ENCODE results near the gene XDH. TPM values are rescaled to one million over a fixed set of nuclear protein-coding genes. Genes with fewer than 3 reads are reported as not detected.

XDH gene
- total and polyA plus RNA-seq, 9 of the 15 experiments (the other 6 are each of a cell fraction or from before 2014, with no cell fraction given): 0.04 to 0.06 TPM; not detected in 7

DNA sequence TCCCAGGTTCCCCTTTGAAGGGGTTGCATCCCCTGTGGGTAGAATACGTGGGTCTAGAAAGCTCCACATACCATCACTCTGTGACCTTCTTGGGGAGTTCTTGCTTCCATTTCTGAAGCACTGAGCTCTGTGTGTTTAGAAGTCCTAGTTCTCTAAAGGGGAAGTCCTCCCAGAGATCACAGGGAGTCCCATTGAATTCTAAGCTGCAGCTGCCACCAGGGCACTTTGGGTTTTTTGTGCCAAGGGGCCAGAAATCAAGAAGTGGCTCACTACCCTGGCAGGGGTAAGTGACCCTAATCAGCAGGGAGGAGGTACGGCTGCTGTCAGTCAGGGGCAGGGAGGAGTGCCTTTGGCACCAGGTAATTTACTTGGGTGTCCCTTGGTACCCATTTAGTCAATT, 109.7 kb downstream of the XDH start:
- ChIA-PET CTCF (ENCODE audit: low intra/inter-chr PET ratio) (no interaction called here), POLR2A (interaction anchor here (0.9 to 1.1 kb wide), 2 partner anchors 9 to 18 kb away, joined by 3 read pairs; no protein-coding TSS in a partner anchor)
- no peaks in the 10 kb centered on the region; the same call in 1 of the 2 replicates for H4K20me1 ChIP-seq (replicated peaks; ENCODE audit: control insufficient read depth, insufficient read depth, low read length)
- TF ChIP-seq DACH1 (IDR thresholded peaks at IDR 0.05; ENCODE audit: partially characterized antibody): no peak
- no peak for TF ChIP-seq XRCC3 (IDR thresholded peaks at IDR 0.05)
- H3K4me3 ChIP-seq: no peak overlapping the region
- H3K9me1 ChIP-seq (ENCODE audit: control insufficient read depth, insufficient read depth, low read length): no peaks in the 10 kb centered on the region
- 0% methylated on average over 2 of the region's 2 CpGs for WGBS (ENCODE audit: insufficient coverage, low coverage, missing lambda C conversion rate)
- no peak overlapping the region for H3K27ac ChIP-seq (ENCODE audit: extremely low read depth, low read depth, low read length)
- H3K79me2 ChIP-seq (ENCODE audit: control insufficient read depth, insufficient read depth, low read length): no peaks in the 10 kb centered on the region
- ATAC-seq: no peak
- H3K36me3 ChIP-seq (ENCODE audit: control insufficient read depth, insufficient read depth, low read length): no peaks in the 10 kb centered on the region
- in situ Hi-C loops (cut with MboI) (no loop called here), intact Hi-C loops (cut with micrococcal nuclease) (no loop called here)
- H3K4me2 ChIP-seq (ENCODE audit: insufficient read depth, low read length): no peak overlapping the region
- no peak overlapping the region for H3K9ac ChIP-seq (ENCODE audit: insufficient read depth in 1 of 2, low read depth in 2 of 2, low read length in 2 of 2)
- no peaks in the 10 kb centered on the region for H3K4me1 ChIP-seq (replicated peaks in 1 of 2; ENCODE audit: control insufficient read depth in 2 of 2, insufficient read depth in 2 of 2, low read length in 2 of 2)
- no peak overlapping the region for H2AFZ ChIP-seq (ENCODE audit: low read depth, low read length)
- no peaks in the 10 kb centered on the region for H3K9me3 ChIP-seq (replicated peaks; ENCODE audit: control insufficient read depth, insufficient read depth, low read depth, low read length)
- no peaks in the 10 kb centered on the region for H3K27me3 ChIP-seq (ENCODE audit: control insufficient read depth in 2 of 2, insufficient read depth in 2 of 2, low read length in 2 of 2)
- FAIRE-seq: no peak
- no TSS peak for BruUV-seq (replicated peaks)
- DNase-seq (ENCODE audit: extremely low read depth in 1 of 4, low spot score in 3 of 4): no peak

DNA sequence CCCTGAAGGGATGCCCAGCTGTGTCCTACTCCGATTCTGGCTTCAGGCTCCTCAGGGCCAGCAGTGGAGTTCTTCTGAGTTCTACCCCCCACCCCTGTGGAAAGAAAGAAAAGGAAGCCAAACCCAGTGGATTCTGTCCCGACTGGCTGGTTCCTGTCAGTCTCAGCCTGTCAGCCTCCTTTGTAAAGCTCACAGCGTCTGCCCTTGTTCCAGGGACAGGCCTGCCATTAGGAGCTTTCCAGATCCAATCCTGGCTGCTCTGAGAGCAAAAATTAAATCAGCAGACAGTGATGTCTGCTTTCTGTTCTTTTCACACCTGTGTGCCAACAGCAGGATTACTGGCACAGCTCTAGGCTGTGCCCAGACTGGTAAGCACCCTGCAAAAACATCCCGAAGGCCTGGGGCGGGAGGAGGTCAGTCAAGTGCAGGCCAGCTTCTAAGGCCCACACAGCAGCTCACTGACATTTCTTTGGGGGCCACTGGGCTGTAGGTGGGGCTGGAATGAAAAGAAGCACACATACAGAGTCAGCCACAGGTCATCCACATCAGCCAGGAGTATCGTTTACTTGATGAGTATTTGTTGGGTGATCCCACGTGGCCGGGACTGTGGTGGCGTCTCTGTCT, 111.5 kb downstream of the XDH start:
- ATAC-seq: no peak
- H3K4me2 ChIP-seq (ENCODE audit: insufficient read depth, low read length): no peak overlapping the region
- 2% methylated on average over 9 of the region's 9 CpGs for WGBS (ENCODE audit: insufficient coverage, low coverage, missing lambda C conversion rate)
- in situ Hi-C loops (cut with MboI): no loop called here
- H3K4me3 ChIP-seq: no peak overlapping the region
- H3K27me3 ChIP-seq (ENCODE audit: control insufficient read depth in 2 of 2, insufficient read depth in 2 of 2, low read length in 2 of 2): no peaks in the 10 kb centered on the region
- ChIA-PET POLR2A (interaction anchor here (0.6 kb wide), 1 partner anchor 507 kb away, joined by 6 read pairs; no protein-coding TSS in a partner anchor), CTCF (ENCODE audit: low intra/inter-chr PET ratio) (no interaction called here)
- no peaks in the 10 kb centered on the region for H3K4me1 ChIP-seq (replicated peaks in 1 of 2; ENCODE audit: control insufficient read depth in 2 of 2, insufficient read depth in 2 of 2, low read length in 2 of 2)
- no peaks in the 10 kb centered on the region for H3K79me2 ChIP-seq (ENCODE audit: control insufficient read depth, insufficient read depth, low read length)
- no peak overlapping the region for H3K9ac ChIP-seq (ENCODE audit: insufficient read depth in 1 of 2, low read depth in 2 of 2, low read length in 2 of 2)
- intact Hi-C loops (cut with micrococcal nuclease): no loop called here
- H3K36me3 ChIP-seq (ENCODE audit: control insufficient read depth, insufficient read depth, low read length): no peaks in the 10 kb centered on the region
- no peak overlapping the region for H2AFZ ChIP-seq (ENCODE audit: low read depth, low read length)
- H4K20me1 ChIP-seq (replicated peaks; ENCODE audit: control insufficient read depth, insufficient read depth, low read length): no peaks in the 10 kb centered on the region; the same call in 1 of the 2 replicates
- no peak for FAIRE-seq
- no peaks in the 10 kb centered on the region for H3K9me3 ChIP-seq (replicated peaks; ENCODE audit: control insufficient read depth, insufficient read depth, low read depth, low read length)
- H3K9me1 ChIP-seq (ENCODE audit: control insufficient read depth, insufficient read depth, low read length): no peaks in the 10 kb centered on the region
- BruUV-seq (replicated peaks): no TSS peak
- H3K27ac ChIP-seq (ENCODE audit: extremely low read depth, low read depth, low read length): no peak overlapping the region
- no peak for DNase-seq (ENCODE audit: extremely low read depth in 1 of 4, low spot score in 3 of 4)
- no peak for TF ChIP-seq PTRF (tag; IDR thresholded peaks at IDR 0.05)
- TF ChIP-seq, protein P1, sequence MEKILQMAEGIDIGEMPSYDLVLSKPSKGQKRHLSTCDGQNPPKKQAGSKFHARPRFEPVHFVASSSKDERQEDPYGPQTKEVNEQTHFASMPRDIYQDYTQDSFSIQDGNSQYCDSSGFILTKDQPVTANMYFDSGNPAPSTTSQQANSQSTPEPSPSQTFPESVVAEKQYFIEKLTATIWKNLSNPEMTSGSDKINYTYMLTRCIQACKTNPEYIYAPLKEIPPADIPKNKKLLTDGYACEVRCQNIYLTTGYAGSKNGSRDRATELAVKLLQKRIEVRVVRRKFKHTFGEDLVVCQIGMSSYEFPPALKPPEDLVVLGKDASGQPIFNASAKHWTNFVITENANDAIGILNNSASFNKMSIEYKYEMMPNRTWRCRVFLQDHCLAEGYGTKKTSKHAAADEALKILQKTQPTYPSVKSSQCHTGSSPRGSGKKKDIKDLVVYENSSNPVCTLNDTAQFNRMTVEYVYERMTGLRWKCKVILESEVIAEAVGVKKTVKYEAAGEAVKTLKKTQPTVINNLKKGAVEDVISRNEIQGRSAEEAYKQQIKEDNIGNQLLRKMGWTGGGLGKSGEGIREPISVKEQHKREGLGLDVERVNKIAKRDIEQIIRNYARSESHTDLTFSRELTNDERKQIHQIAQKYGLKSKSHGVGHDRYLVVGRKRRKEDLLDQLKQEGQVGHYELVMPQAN (IDR thresholded peaks at IDR 0.05; ENCODE audit: borderline replicate concordance): no peak
- TF ChIP-seq BRCA1 (IDR thresholded peaks at IDR 0.05): no peak
- no peak for TF ChIP-seq BRCA1 (CRISPR knock-in tag; IDR thresholded peaks at IDR 0.05)
- no peak for TF ChIP-seq HMG20A (CRISPR knock-in tag; conservative IDR thresholded peaks at IDR 0.05)
- TF ChIP-seq HNRNPL (IDR thresholded peaks at IDR 0.05; ENCODE audit: low read depth, low read length): no peak
- no peak for TF ChIP-seq PRMT5 (CRISPR knock-in tag; IDR thresholded peaks at IDR 0.05)
- no peak for TF ChIP-seq FOSL1 (tag; conservative IDR thresholded peaks at IDR 0.05)
- TF ChIP-seq CSDE1 (IDR thresholded peaks at IDR 0.05): no peak
- no peak for TF ChIP-seq PHTF2 (CRISPR knock-in tag; IDR thresholded peaks at IDR 0.05)
- TF ChIP-seq RAD51 (IDR thresholded peaks at IDR 0.05; ENCODE audit: borderline replicate concordance, low read depth): no peak
- TF ChIP-seq OTX1 (CRISPR knock-in tag; IDR thresholded peaks at IDR 0.05): no peak
- TF ChIP-seq, protein P2, sequence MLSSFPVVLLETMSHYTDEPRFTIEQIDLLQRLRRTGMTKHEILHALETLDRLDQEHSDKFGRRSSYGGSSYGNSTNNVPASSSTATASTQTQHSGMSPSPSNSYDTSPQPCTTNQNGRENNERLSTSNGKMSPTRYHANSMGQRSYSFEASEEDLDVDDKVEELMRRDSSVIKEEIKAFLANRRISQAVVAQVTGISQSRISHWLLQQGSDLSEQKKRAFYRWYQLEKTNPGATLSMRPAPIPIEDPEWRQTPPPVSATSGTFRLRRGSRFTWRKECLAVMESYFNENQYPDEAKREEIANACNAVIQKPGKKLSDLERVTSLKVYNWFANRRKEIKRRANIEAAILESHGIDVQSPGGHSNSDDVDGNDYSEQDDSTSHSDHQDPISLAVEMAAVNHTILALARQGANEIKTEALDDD (IDR thresholded peaks at IDR 0.05): no peak
- TF ChIP-seq ZNF224 (CRISPR knock-in tag; IDR thresholded peaks at IDR 0.05): no peak

Data from K562 (cell line).